ENCODE data around the gene ZRSR2.
"Not testable (repeated sequence)": the region's sequence is repeated elsewhere in the genome, so short reads cannot be mapped to it uniquely, and the experiment has no call there.

The ZRSR2 gene, protein sequence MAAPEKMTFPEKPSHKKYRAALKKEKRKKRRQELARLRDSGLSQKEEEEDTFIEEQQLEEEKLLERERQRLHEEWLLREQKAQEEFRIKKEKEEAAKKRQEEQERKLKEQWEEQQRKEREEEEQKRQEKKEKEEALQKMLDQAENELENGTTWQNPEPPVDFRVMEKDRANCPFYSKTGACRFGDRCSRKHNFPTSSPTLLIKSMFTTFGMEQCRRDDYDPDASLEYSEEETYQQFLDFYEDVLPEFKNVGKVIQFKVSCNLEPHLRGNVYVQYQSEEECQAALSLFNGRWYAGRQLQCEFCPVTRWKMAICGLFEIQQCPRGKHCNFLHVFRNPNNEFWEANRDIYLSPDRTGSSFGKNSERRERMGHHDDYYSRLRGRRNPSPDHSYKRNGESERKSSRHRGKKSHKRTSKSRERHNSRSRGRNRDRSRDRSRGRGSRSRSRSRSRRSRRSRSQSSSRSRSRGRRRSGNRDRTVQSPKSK

DNA sequence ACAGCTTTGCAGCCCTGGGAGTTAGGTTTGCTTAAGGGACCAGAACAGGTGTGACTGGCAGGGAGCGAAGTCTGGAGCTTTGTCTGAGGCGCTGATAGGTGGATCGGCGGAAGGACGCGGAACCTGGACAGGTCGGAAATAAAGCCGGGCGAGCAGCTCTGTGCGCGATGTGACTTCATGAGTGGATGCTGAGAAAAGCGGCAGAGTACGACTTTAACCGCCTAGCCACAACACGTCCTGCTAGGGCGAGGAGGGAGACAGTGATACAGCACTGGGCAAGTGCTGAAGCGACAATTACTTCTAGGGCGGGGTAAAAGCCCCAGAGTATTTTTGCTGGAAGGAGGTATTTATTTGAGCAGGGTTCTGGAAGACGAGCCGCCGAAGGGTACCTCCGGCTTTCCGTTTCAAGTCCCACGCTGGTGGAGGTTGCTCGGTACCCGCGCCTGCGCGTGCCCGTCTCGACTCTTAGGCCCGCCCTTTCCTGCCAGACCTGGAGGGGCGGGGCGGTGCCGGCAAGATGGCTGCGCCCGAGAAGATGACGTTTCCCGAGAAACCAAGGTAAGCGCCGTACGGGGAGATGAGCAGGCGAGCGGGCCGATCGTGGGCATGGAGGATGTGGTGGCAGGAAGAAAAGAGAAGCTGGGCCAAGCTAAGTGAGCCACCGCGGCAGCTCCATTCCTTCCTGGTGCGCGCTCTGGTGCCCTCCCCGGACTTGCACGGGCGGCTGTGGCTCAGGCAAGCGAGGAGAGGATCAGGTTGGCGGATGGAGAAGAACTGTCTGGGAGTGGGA is at the start of gene ZRSR2:
ZRSR2 (plus strand) TSS at position 506 of the 790 bp plus-strand sequence; CDS start at position 518, 12 bp downstream.
- peak; percentile 90 for DNase-seq (ENCODE audit: low read depth, low spot score)

DNA sequence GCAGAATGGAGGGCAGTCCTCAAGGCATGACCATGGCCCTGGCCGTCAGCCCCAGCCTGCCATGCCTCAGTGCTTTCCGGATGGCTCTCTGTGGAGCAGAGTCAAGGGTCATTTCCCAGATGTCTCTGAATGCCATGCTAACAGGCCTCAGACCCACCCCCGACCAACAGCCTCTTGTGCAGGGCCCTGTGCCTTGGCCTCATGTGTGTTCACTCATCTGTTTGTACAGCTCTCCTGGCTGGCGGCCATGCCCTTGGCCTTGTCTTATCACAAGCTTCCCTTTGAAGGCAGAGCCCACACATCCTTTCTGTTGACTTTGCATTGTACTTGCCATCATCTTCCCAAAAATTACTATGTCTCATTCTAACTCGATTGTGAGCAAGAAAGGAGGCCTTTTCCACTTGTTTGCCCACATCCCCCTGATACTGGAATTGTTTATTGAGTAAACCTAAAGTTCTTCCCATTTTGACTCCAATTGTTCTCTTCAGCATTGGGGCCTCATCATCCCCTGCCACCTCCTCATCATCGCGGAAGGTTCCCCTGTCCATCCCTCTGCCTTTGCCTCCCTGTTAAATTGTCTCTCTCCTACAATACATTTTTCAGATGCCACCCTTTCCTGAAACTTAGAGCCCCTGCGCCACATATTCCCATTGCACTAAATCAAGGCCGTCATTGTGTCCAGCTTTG is 46.0 kb upstream of the ZRSR2 start:
- DNase-seq (ENCODE audit: low read depth, low spot score) = no peak

DNA sequence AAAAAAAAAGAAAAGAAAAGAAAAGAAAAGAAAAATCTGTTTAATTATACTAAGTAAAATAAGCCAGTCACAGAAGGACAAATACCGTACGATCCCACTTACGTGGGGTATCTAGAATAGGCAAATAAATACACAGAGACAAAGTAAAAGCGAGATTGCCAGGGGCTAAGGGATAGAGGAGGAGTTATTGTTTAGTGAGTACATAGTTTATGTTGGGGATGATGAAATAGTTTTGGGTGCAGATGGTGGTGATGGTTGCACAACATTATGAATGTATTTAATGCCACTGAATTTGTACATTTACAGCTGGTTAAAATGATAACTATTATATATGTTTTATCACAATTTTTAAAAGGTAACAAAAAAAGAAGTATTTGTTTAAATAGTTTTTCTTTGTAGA is 45.1 kb upstream of the ZRSR2 start:
- DNase-seq (ENCODE audit: low read depth, low spot score) = no peak

DNA sequence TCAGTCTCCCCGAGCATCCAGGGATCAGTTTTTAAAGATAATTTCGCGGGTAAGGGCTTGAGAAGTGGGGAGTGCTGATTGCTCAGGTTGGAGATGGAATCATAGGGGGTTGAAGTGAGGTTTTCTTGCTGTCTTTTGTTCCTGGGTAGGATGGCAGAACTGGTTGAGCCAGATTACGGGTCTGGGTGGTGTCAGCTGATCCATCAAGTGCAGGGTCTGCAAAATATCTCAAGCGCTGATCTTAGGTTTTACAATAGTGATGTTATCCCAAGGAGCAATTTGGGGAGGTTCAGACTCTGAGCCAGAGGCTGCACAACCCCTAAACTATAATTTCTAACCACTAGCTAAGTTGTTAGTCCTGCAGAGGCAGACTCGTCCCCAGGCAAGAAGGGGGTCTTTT is 43.6 kb upstream of the ZRSR2 start:
- peak; percentile 81 for DNase-seq (ENCODE audit: low read depth, low spot score)

DNA sequence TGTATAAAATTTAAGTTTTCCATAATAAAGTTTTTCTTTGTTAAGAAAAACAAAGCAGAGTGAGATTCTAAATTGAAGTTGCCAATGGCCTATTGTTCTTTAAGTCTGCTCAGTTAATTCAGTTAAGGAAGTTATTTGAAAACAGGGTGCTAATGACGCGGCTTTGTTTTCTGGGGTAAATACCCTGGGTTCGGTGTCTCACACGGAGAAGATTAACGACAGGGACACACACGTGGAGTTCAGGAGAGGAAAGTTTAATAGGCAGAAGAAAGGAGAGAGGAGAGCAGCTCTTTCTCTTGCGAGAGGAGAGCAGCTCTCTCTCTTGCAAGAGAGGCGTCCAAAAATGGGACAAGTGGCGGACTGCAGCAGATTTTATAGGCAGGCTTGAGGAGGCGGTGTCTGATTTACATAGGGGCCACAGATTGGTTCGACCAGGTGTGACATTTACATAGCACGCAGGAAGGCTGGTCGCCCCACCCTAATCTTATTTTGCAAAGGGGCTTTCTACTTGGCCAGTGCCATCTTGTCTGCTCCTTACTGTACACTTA is 42.6 kb upstream of the ZRSR2 start:
- DNase-seq (ENCODE audit: low read depth, low spot score) = peak; percentile 32

DNA sequence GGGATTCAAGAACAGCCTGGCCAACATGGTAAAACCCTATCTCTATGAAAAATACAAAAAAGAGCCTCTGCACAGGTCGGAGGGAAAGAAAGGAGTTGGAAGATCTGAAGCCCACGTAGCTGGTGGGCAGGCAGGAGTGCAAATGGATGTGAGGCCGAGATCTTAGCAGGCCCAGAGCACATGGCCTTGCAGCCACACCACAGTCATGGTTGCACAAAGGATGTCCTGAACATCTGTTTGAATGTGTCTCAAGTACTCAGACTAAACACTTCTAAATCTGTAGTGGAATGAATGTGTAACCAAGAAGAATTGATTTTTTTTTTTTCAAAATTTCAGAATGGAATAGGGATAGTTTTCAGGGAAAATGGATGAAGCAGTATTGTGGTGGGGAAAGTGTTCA is 41.4 kb upstream of the ZRSR2 start:
- no peak for DNase-seq (ENCODE audit: low read depth, low spot score)

DNA sequence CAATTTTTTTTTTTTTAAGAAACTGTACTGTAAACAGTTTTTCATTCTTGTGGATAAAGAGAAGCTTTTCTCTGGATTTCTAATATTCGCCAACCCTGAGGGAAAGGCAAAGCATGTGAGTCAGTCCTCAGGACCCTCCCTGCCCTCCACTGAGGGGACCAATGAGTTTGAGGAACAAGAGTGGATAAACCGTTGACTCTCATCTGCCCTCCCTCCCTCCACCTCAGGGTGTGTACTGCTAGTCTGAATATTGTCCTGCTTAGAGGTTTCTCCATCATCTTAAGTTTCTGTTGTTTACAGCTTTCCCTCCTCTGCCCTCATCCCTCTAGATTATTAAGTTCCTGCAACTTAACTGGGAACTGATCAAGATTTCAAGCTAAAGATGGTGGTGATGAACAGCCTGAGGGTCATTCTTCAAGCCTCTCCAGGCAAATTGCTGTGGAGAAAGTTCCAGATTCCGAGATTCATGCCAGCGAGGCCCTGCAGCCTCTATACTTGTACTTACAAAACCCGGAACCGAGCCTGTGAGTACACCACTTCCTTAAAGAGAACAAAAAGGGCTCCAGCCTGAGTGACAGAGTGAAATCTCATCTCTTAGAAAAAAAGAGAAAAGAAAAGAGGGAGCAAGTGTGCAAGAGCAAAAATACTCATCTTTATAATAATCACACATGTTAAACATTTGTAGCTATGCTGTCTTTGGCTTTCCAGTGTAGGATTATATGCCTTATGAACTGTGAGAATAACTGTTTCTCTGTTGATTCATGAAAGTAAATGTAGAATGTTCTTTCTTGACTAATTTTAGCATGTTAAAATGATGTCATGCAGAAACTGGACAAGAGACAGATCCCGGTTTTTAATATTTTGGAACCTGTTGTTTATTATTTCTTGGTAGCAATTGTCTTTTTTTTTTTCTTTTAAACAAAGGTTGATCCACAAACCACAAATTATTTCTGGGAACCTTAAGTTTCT is 40.4 kb upstream of the ZRSR2 start:
- DNase-seq (ENCODE audit: low read depth, low spot score) = no peak

DNA sequence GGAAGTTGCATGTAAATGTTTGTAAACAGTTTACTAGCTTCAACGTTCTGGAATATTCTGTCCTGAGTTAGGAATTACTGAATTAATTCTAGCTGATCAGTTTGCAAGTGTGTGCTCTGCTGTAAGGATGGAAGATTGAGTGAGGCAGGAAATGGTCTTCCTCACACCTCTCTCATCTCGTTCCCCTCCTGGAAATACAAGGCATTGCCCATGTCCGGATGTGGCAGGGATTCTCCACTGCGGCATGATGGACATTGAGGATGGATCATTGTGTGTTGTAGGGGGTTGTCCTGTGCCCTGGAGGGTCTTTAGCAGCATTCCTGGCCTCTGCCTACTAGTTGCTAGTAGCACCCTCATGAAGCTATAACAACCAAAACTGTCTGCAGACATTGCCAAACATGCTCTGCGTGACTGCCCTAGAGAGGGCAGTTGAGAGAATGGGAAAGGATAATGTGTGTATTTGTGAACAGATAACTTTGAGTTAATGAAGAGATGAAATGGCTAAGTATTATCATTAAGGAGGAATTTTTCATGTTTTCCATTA is 39.6 kb upstream of the ZRSR2 start:
- DNase-seq (ENCODE audit: low read depth, low spot score) = peak; percentile 27

DNA sequence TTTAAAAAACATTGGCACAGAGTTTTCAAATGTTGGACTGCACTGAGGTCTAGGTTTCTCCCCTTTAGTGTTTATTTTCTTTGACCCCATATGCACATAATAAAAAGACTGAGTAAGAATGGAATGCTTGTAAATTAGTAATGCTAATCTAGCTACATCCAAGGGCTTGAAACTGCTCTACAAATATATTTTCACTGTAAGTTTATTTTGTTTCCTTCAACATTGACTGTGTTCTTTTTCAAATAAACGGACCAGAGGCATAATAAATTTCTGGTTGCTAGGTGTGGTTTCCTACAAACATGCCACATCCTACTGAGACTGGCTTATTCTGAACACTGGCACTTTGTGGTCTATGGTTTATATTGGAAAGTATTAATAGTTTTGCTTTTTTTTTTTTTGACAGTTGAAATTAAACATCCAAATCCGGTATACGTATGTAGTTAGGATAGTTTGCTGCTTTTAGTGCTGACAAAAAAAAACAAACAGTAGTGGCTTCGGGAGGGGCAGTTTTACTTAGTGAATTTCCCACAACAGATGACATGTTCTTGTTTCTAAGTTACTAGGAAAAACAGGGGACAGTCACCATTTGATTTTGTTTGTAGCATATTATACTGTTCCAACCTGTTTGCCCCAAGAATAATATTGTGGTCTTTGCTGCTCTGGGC is 39.0 kb upstream of the ZRSR2 start:
- no peak for DNase-seq (ENCODE audit: low read depth, low spot score)

DNA sequence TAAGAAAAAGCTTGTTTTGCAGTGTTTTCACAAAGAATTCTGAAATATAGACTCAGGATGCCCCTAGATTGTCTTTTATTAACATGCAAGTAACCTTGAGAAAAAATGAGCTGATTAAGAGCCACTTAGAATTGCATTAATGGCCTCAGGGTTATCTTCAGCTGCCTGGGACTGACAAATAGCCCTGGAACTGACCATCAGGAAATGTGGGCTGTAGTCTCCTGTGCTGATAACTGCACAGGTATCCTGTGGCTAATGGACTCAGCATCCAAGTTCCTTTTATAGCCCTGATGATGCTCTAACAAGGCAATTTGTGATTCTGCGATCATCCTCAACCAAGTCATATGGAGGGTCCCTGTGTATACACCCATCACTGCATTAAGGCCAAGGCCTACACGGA is 35.2 kb upstream of the ZRSR2 start:
- no peak for DNase-seq (ENCODE audit: low read depth, low spot score)

DNA sequence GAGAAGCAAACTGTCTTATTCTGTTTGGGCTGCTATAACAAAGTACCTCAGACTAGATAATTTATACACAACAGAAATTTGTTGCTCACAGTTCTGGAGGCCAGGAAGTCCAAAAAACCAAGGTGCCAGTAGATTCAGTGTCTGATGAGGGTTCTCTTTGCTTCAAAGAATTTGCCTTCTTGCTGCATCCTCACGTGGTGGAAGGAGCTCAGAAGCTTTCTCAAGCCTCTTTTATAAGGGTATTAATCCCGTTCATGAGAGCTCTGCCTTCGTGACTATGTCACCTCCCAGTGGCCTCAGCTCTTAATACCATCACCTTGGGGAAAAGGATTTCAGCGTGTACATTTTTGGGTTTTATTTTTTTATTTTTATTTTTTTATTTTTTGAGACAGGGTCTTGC is 32.1 kb upstream of the ZRSR2 start:
- DNase-seq (ENCODE audit: low read depth, low spot score) = no peak

DNA sequence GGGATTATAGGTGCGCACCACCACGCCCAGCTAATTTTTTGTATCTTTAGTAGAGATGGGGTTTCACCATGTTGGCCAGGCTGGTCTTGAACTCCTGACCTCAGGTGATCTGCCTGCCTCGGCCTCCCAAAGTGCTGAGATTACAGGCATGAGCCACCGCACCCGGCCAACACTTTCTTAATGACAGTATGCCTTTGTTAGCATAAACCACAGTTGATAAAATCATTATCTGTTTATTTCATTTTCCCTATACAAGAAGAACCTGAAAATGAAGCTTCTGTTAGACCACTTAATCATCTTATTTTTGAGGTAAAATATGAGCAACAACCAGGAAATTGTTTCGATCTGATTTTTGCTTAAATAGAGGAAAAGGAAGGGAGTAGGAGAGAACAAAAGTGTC is 30.4 kb upstream of the ZRSR2 start:
- DNase-seq (ENCODE audit: low read depth, low spot score) = not testable (repeated sequence)

DNA sequence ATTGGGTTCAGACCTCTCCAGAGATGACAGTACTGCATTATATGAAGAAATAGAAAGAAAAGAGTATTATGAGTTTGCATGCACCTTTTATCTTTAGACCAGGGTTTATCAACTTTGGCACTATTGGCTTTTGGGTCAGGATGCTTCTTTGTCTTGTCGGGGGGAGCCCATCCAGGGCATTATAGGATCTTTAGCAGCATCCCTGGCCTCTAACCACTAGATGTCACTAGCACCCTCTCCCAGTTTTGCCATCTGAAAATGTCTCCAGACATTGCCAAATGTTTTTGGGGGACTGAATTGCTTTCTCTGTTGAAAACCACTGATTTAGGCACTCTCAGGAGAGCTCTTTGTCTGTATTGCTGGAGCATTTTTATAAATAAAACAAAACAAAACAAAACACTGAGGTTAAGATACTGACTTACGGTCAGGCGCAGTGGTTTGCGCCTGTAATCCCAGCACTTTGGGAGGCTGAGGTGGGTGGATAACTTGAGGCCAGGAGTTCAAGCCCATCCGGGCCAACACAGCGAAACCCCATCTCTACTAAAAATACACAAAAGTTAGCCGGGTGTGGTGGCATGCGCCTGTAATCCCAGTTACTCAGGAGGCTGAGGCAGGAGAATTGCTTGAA is 28.6 kb upstream of the ZRSR2 start:
- DNase-seq (ENCODE audit: low read depth, low spot score) = peak; percentile 69

DNA sequence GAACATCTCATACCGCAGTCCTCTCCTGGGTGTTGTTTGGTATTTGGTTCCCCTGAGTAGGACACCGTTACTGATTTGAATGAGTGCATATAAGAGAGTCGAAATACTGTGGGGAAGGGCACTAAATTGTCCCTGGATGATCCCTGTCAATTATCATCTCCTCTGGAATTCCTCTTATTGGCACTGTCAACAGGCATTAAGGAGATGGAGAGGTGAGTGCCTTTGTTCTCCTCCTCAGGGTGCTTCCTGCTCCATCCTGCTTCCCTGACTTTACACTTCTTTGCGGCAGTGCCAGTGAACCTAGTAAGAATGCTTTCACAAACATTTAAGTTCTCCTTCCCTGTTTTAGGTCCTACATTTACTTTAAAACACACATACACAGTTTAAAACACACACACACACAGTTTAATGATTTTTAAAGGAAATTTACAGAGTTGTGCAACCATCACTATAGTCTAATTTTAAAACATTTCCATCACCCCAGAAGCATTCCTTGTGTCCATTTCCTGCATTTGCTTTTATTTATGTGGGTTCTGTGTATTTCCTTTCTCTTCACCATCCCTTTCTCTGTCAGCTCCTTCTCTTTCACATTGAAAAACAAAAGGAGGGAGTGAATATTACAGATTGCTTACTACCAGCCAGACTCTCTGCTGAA is 20.9 kb upstream of the ZRSR2 start:
- DNase-seq (ENCODE audit: low read depth, low spot score) = peak; percentile 63

DNA sequence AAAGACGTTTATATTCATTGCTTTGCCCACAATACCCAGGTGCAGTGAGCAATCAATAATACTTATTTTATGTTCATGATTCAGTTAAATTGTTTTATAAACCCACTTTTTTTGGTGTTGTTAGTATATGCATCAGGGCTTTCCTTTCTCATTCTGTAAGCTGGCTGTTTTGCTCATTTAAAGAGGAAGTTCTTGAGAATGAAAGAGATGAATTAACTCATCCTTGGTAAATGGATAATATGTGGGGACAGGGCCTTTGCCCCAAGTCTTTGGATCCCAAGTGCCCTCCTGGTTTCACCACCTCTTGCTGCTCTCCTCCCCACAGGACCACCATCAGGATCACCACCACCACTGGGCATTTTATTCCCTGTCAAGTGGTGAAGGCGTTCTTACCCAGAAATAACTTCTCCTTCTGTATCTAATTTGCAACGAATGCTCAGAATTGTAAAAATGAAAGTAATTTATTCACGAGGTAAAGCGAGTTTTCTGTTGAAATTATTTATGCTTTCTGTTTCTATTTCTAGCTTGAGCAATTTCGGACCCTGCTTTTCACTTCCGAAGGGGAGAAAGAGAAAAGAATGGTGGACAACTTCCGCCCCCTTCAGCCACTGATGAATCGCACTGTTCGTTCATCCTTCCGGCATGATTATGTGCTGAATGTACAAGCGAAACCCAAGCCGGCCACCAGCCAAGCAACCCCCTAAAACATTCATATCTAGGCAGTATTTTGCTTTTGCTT is 8.2 kb upstream of the ZRSR2 start:
- no peak for DNase-seq (ENCODE audit: low read depth, low spot score)

DNA sequence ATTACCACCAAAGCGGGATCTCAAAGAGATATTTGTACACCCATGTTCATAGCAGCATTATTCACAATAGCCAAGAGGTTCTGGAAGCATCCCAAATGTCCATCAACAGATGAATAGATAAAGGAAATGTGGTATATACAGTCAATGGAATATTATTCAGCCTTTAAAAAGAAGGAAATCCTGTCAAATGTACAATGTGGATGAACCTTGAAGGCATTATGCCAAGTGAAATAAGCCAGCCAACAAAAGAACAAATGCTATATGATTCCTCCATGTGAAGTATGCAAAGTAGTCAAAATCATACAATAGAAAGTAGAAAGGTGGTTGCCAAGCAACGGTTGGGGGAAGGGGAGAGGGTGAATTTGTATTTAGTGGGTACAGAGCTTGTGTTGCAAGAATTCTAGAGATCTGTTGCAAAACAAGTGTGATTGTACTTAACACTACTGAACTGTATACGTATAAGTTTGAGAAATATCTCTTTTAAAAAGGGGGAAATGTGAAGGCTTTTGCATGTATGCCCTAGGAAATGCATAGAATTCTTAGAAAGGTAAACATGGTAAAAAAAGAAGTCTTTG is 5.0 kb upstream of the ZRSR2 start:
- DNase-seq (ENCODE audit: low read depth, low spot score) = no peak

DNA sequence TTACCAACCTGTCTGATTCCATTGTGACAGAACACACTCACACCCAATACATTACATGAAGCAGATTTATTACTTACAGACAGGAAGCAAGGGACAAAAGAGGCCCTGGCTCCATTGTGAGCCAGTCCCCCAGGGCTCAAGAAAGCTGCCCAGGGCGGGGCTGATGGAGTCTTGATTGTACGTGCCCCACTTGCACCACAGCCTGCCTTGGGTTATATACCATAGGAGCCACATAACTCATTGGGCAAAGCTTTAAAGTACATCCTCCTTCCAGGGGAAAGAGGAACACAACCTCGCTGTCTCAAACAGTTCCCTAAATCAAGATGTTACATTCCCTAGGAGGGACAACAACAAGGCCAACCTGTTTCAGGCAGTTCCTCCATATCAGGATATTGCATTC is 3.4 kb upstream of the ZRSR2 start:
- peak; percentile 32 for DNase-seq (ENCODE audit: low read depth, low spot score)

DNA sequence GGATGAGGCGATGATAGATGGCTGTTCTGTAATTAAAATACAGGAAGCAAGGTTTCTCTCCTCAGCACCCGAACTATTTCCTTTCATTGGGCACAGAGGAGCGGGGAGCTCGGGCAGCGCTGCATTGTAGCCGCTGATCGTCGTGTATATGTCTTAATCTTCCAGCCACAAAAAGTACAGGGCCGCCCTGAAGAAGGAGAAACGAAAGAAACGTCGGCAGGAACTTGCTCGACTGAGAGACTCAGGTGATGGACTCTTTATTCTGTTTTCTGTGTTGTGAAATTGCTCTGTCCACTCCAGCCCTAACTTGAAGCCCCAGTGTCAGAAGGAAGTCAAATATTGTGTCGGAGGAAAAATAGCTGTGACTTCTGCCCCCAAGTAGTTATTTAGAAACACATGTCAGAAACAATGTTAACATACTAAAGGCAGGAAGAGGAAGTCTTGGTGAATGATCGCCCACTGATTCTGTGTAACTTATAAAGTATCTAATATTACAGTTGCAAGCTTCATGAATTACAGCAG is 546 bp downstream of the ZRSR2 start:
- DNase-seq (ENCODE audit: low read depth, low spot score) = no peak
